AG10803 (cell line): ENCODE data around the gene SCN3A.

Experiments used
- DNase-seq: peaks from one replicate; pipeline ENCODE4 v3.0.0; 2010; ENCODE audit warnings: low read depth
- H3K4me3 ChIP-seq: 2 replicates; pipeline ENCODE4 v1.5.1; 2011; ENCODE audit warnings: mild to moderate bottlenecking, low read length, control low read depth
- CTCF ChIP-seq: conservative IDR thresholded peaks from 2 replicates; pipeline ENCODE4 v1.5.1; 2011; ENCODE audit warnings: mild to moderate bottlenecking, low read length, control low read depth, inconsistent platforms

The SCN3A gene

GRCh38 chr2:165105926-165106325 lies 97.9 kb downstream of the SCN3A start:
- no peak for TF ChIP-seq CTCF
- no peak for DNase-seq

GRCh38 chr2:165087933-165088901 lies 115.6 kb downstream of the SCN3A start:
- no peak overlapping the region for H3K4me3 ChIP-seq
- no peak for TF ChIP-seq CTCF
- no peak for DNase-seq

More at GRCh38 chr2:165105926-165106325, 97.9 kb downstream of the SCN3A start:
- H3K4me3 ChIP-seq, result no peak overlapping the region

- no peak for TF ChIP-seq CTCF
- H3K4me3 ChIP-seq, result no peak overlapping the region
- DNase-seq, result no peak
Measured at GRCh38 chr2:165086337-165086736, 117.5 kb downstream of the SCN3A start.

- no peak for DNase-seq
- no peak for TF ChIP-seq CTCF
- H3K4me3 ChIP-seq, result no peak overlapping the region
Measured at GRCh38 chr2:165083326-165083725, 120.5 kb downstream of the SCN3A start.

GRCh38 chr2:165082479-165082878 lies 121.4 kb downstream of the SCN3A start:
- no peak for DNase-seq
- no peak overlapping the region for H3K4me3 ChIP-seq
- no peak for TF ChIP-seq CTCF

- TF ChIP-seq CTCF, result no peak
- H3K4me3 ChIP-seq, result no peak overlapping the region
- DNase-seq, result no peak
Measured at GRCh38 chr2:165081276-165081675, 122.6 kb downstream of the SCN3A start.

GRCh38 chr2:165079432-165079831 lies 124.4 kb downstream of the SCN3A start:
- no peak overlapping the region for H3K4me3 ChIP-seq
- TF ChIP-seq CTCF, result no peak
- no peak for DNase-seq
